Stimulated activated CD4-positive, alpha-beta T cell treated with anti-CD3 and anti-CD28 coated beads, TNF-alpha, amount 100 ng/mL, for 1 hour (primary cell): ENCODE measurements around the gene TLL2.
A peak's percentile ranks its signal among the peaks of the same experiment; 100 is the strongest.

Experiments
- DNase-seq, 3 donors: peaks; one replicate each; pipeline ENCODE4 v3.0.0-alpha.2; 2020; ENCODE audit warnings: low read depth in 3 of 3, low spot score in 1 of 3

TLL2 gene

GRCh38 chr10:96365571-96365970, 148.2 kb downstream of the TLL2 start:
- DNase-seq: no peak

- DNase-seq: no peak
Observed at GRCh38 chr10:96360766-96361165, 153.0 kb downstream of the TLL2 start.

GRCh38 chr10:96360331-96360730, 153.4 kb downstream of the TLL2 start:
- DNase-seq: no peak

GRCh38 chr10:96359616-96360015, 154.1 kb downstream of the TLL2 start:
- DNase-seq: no peak

GRCh38 chr10:96358851-96359540, 154.7 kb downstream of the TLL2 start, which contains the start of gene OPALIN:
Gene OPALIN, minus strand, starts transcription at chr10:96359002. Its CDS starts 106 bp downstream, at chr10:96358896.
- DNase-seq: no peak

- DNase-seq: no peak
Observed at GRCh38 chr10:96357038-96357620, 156.6 kb downstream of the TLL2 start.

- DNase-seq: no peak
Observed at GRCh38 chr10:96352582-96352981, 161.1 kb downstream of the TLL2 start.

GRCh38 chr10:96352027-96352426, 161.7 kb downstream of the TLL2 start:
- DNase-seq: no peak

- no peak for DNase-seq
Observed at GRCh38 chr10:96346295-96346694, 167.4 kb downstream of the TLL2 start.

- no peak for DNase-seq
Observed at GRCh38 chr10:96345222-96345621, 168.5 kb downstream of the TLL2 start.

- no peak for DNase-seq
Observed at GRCh38 chr10:96344178-96344577, 169.5 kb downstream of the TLL2 start.

GRCh38 chr10:96342402-96342801, 171.3 kb downstream of the TLL2 start:
- DNase-seq: no peak

GRCh38 chr10:96341219-96342182, 172.2 kb downstream of the TLL2 start:
- DNase-seq: no peak

- DNase-seq: peak; percentile 2 to 17 (median 9)
Observed at GRCh38 chr10:96339956-96340904, 173.5 kb downstream of the TLL2 start.

- DNase-seq: no peak
Observed at GRCh38 chr10:96339383-96339782, 174.3 kb downstream of the TLL2 start.

GRCh38 chr10:96338279-96338925, 175.3 kb downstream of the TLL2 start:
- DNase-seq: no peak

- no peak for DNase-seq
Observed at GRCh38 chr10:96337106-96337505, 176.6 kb downstream of the TLL2 start.

GRCh38 chr10:96334616-96335526, 178.9 kb downstream of the TLL2 start:
- DNase-seq: no peak

- DNase-seq: no peak
Observed at GRCh38 chr10:96333101-96333500, 180.6 kb downstream of the TLL2 start.
